PC-9 (cell line): ENCODE measurements around the gene POLD2. TPM values are rescaled to one million over a fixed set of nuclear protein-coding genes. Genes with fewer than 3 reads are reported as not detected.

ENCODE experiments used
- BruUV-seq: library from RNA; stranded (reverse); fragments of 400-500 nt; replicated peaks from 2 replicates; lab custom pipeline; 2021; lab: Mats Ljungman, UMichigan
- CTCF ChIA-PET: fragments of 300-600 bp; sonication (Branson Sonifier 250); formaldehyde crosslinking; loops from one replicate; lab custom pipeline; 2022; ENCODE audit warnings: antibody characterized with exemption; lab: Charles Lee
- POLR2A ChIA-PET: fragments of 300-600 bp; sonication (Branson Sonifier 250); formaldehyde crosslinking; loops from one replicate; lab custom pipeline; 2022; ENCODE audit warnings: antibody characterized with exemption; ENCODE audit not compliant: unreplicated experiment; lab: Charles Lee
- DNase-seq, 2 experiments: peaks; one replicate each; pipeline versions ENCODE4 v3.0.0 to v3.0.0-alpha.2; 2015 to 2022; ENCODE audit warnings: mixed read lengths in 1 of 2
- H2AFZ ChIP-seq: fragments of 200-600 bp; sonication (generic); 2 replicates; pipeline ENCODE4 v1.8.1; 2017; ENCODE audit warnings: antibody characterized with exemption
- H3F3A ChIP-seq: fragments of 200-600 bp; sonication (generic); 2 replicates; pipeline ENCODE4 v1.8.1; 2017; ENCODE audit warnings: antibody characterized with exemption, mild to moderate bottlenecking, low read depth; ENCODE audit not compliant: insufficient read depth
- H3K27ac ChIP-seq: fragments of 200-600 bp; sonication (generic); 2 replicates; pipeline ENCODE4 v1.6.1; 2016; ENCODE audit warnings: mixed run types
- H3K27me3 ChIP-seq: fragments of 200-600 bp; sonication (generic); 2 replicates; pipeline ENCODE4 v1.6.1; 2016; ENCODE audit warnings: low read depth, mixed run types; ENCODE audit not compliant: insufficient read depth
- H3K36me3 ChIP-seq: fragments of 200-600 bp; sonication (generic); 2 replicates; pipeline ENCODE4 v1.6.1; 2016; ENCODE audit warnings: low read depth, mixed run types
- H3K4me1 ChIP-seq: fragments of 200-600 bp; sonication (generic); replicated peaks from 2 replicates; pipeline ENCODE4 v1.6.1; 2016; ENCODE audit warnings: mixed run types; ENCODE audit not compliant: insufficient read depth
- H3K4me2 ChIP-seq: fragments of 200-600 bp; sonication (generic); 2 replicates; pipeline ENCODE4 v1.6.1; 2017; ENCODE audit warnings: mixed run types
- H3K4me3 ChIP-seq: fragments of 200-600 bp; sonication (generic); 2 replicates; pipeline ENCODE4 v1.6.1; 2016; ENCODE audit warnings: mixed run types
- H3K79me2 ChIP-seq: fragments of 200-600 bp; sonication (generic); 2 replicates; pipeline ENCODE4 v1.6.1; 2017; ENCODE audit warnings: low read depth, mixed run types
- H3K9me2 ChIP-seq: fragments of 200-600 bp; sonication (generic); 2 replicates; pipeline ENCODE4 v1.8.1; 2017; ENCODE audit warnings: mild to moderate bottlenecking; ENCODE audit not compliant: insufficient read depth
- H3K9me3 ChIP-seq: fragments of 200-600 bp; sonication (generic); 2 replicates; pipeline ENCODE4 v1.8.1; 2016; ENCODE audit warnings: low read depth; ENCODE audit not compliant: insufficient read depth
- H4K20me1 ChIP-seq: fragments of 200-600 bp; sonication (generic); 2 replicates; pipeline ENCODE4 v1.8.1; 2017; ENCODE audit not compliant: insufficient read depth
- CTCF ChIP-seq: fragments of 200-600 bp; sonication (generic); conservative IDR thresholded peaks from 2 replicates; pipeline ENCODE4 v1.6.1; 2017; ENCODE audit warnings: mixed run types, antibody characterized with exemption, mild to moderate bottlenecking, moderate library complexity
- EZH2 ChIP-seq: fragments of 200-600 bp; sonication (generic); IDR thresholded peaks from 2 replicates; pipeline ENCODE4 v1.8.0; 2017; ENCODE audit warnings: antibody characterized with exemption, low read depth
- intact Hi-C: fragments of 100-400 bp; cut with micrococcal nuclease; formaldehyde crosslinking; loops from one replicate; pipeline ENCODE4 v1.10.0; 2022; ENCODE audit not compliant: unreplicated experiment
- total RNA-seq: library from RNA; stranded (reverse); gene quantifications from 2 replicates; pipeline ENCODE4 v1.2.3, GENCODE V29; 2021

The POLD2 gene
- total RNA-seq, 1 experiment from 2014 or later: 249 TPM

- H2AFZ ChIP-seq: no peak overlapping the region
- H4K20me1 ChIP-seq: no peaks in the 10 kb centered on the region
- no peaks in the 10 kb centered on the region for H3K27me3 ChIP-seq
- ChIA-PET CTCF (no interaction called here), POLR2A (no interaction called here)
- no peak for DNase-seq
- intact Hi-C loops: loop anchor here (2.0 kb wide), 1 partner anchor 30 kb away; the partner anchor contains the start of gene DBNL
- H3K36me3 ChIP-seq: peaks cover 30% of the 10 kb centered on the region
- H3K79me2 ChIP-seq: no peaks in the 10 kb centered on the region
- no peak overlapping the region for H3K4me3 ChIP-seq
- H3K4me1 ChIP-seq: peaks cover 47% of the 10 kb centered on the region
- no peaks in the 10 kb centered on the region for H3K9me3 ChIP-seq
- BruUV-seq: TSS peak; percentile 86
- peak overlapping the region; percentile 21 for H3K27ac ChIP-seq
- peaks cover 53% of the 10 kb centered on the region for H3F3A ChIP-seq
- no peaks in the 10 kb centered on the region for H3K9me2 ChIP-seq
- TF ChIP-seq EZH2 (no peak), CTCF (no peak)
- H3K4me2 ChIP-seq: peak overlapping the region; percentile 69; the same call in 1 of the 2 replicates
These were observed 49.0 kb downstream of the POLD2 start for GRCh38 chr7:44074349-44074695.

GRCh38 chr7:44073664-44074348 is 49.5 kb downstream of the POLD2 start:
- no peak for TF ChIP-seq CTCF
- TF ChIP-seq EZH2: no peak
- Histone ChIP-seq H3K4me2 (peak overlapping the region; percentile 69), H3F3A (peaks cover 56% of the 10 kb centered on the region), H3K4me3 (peak overlapping the region; percentile 30; the same call in 1 of the 2 replicates), H4K20me1 (peaks cover 3% of the 10 kb centered on the region; the same call in 1 of the 2 replicates), H3K27me3 (no peaks in the 10 kb centered on the region), H2AFZ (no peak overlapping the region), H3K9me3 (no peaks in the 10 kb centered on the region), H3K9me2 (no peaks in the 10 kb centered on the region), H3K4me1 (peaks cover 47% of the 10 kb centered on the region), H3K79me2 (no peaks in the 10 kb centered on the region), H3K27ac (peak overlapping the region; percentile 21), H3K36me3 (peaks cover 30% of the 10 kb centered on the region)
- POLR2A ChIA-PET: interaction anchor here (0.6 to 0.7 kb wide), 5 partner anchors 8 to 81 kb away, joined by 3 to 11 read pairs (median 4); partner anchors contain the start of gene POLD2
- DNase-seq: peak; percentile 92 to 97
- CTCF ChIA-PET: no interaction called here
- intact Hi-C loops: loop anchor here (1.0 to 2.0 kb wide), 2 partner anchors 29 to 49 kb away; partner anchors contain the start of genes DBNL and POLD2
- no TSS peak for BruUV-seq

- intact Hi-C loops: loop anchor here (1.0 kb wide), 5 partner anchors 51 to 405 kb away; partner anchors contain the start of genes POLD2 and YKT6
- no TSS peak for BruUV-seq
- H2AFZ ChIP-seq: no peak overlapping the region
- CTCF ChIA-PET: interaction anchor here (0.6 to 1.3 kb wide), 4 partner anchors 51 to 405 kb away, joined by 3 to 6 read pairs (median 4); no protein-coding TSS in a partner anchor
- H3K9me2 ChIP-seq: no peaks in the 10 kb centered on the region
- TF ChIP-seq EZH2 (no peak), CTCF (peak; percentile 93)
- H3K4me1 ChIP-seq: peaks cover 47% of the 10 kb centered on the region
- H4K20me1 ChIP-seq: peaks cover 6% of the 10 kb centered on the region; the same call in 1 of the 2 replicates
- peaks cover 69% of the 10 kb centered on the region for H3F3A ChIP-seq
- peak overlapping the region; percentile 69 for H3K4me2 ChIP-seq
- H3K4me3 ChIP-seq: peak overlapping the region; percentile 30; the same call in 1 of the 2 replicates
- no peaks in the 10 kb centered on the region for H3K79me2 ChIP-seq
- peak overlapping the region; percentile 27 for H3K27ac ChIP-seq
- H3K27me3 ChIP-seq: no peaks in the 10 kb centered on the region
- no peaks in the 10 kb centered on the region for H3K9me3 ChIP-seq
- H3K36me3 ChIP-seq: peaks cover 19% of the 10 kb centered on the region
- peak; percentile 94 to 96 for DNase-seq
- POLR2A ChIA-PET: interaction anchor here (0.6 to 0.8 kb wide), 8 partner anchors 9 to 791 kb away, joined by 3 to 11 read pairs (median 4); partner anchors contain the start of gene POLD2
These were observed 50.8 kb downstream of the POLD2 start for GRCh38 chr7:44072364-44073231.
